Islet of Langerhans (tissue), 1 donor: ENCODE data around the gene ECE2.
"Not testable (repeated sequence)": the region's sequence is repeated elsewhere in the genome, so short reads cannot be mapped to it uniquely, and the experiment has no call there.

Experiments
- FAIRE-seq: peaks from one replicate; lab custom pipeline; 2011; peaks lifted over from hg19 to GRCh38; lab: Jason Lieb, UNC

ECE2 gene

DNA sequence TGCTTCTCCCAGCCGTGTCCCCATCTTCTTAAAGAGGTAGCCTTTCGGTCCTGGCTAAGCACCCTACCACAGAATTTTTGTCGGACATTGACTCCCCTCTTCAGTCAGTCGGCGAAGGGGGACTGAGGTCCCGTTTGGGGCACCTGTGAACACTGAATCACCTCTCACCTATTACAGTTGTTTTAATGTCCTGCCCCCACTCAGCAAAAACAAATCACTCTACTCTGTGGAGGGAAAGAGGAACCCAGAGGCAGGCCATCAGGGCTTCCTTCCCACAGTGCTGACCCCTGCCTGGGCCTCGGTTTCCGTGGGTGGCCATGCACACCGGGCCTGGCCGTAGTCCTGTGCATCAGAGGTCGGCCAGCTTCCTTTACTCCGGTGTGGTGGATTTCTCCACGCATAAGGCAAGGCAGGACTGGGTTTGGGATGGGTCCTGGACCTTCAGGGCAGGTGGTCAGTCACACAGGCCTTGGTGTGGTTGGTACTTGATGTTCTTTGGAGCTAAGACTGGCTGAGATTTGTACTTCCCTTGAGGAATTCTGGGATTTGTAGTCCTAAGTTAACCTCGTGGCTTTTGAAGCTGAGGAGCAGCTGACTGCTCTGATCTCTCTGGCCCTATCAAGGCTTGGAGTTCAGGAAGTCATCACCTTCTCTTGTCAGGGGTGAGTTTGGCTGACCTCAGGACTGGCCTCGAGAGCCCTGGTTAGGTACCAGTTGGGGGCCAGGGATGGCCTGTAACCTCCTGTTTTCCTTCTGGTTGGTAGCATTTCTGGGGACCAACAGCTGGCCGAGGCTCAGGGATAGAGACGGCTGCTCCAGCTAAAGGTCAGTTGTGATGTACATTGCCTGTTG is 61.0 kb downstream of the ECE2 start:
- FAIRE-seq: peak; percentile 53

DNA sequence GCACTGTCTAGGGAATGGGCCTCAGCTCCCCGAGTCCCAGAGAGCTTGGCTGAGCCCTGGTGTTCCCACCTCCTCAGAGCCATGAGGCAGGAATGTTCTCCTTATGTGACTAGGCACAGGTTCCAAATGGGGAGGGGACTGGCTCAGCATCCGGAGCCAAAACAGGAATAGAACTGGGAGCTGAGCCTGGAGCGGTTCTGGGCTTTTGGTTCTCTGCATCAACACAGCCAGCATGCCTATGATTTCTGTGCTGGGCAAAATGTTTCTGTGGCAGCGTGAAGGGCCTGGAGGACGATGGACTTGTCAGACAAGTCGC is 61.5 kb downstream of the ECE2 start, which contains the start of gene FAM131A:
Gene FAM131A (plus strand): TSS at position 202 of the 316 bp plus-strand sequence. CDS start 31 bp downstream, at position 233.
- no peak for FAIRE-seq

DNA sequence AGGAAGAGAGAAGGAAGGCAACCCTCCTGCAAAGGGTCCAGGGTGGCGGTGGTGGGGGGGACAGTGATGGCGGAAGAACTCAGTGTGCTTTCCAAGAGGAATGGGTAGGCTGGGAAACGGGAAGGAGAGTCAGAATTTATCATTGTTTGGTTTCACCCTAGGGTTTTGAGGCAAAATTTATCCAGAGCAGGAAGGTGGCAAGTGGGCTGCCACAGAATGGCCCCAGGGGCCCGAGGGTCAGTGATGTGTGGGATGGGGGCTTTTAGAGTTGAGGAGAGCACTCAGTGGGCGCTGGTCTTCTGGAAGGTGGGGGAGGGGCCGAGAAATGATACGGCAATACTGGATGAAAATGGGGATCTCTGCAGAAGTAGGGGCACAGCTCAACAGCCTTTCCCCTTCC is 62.2 kb downstream of the ECE2 start:
- no peak for FAIRE-seq

DNA sequence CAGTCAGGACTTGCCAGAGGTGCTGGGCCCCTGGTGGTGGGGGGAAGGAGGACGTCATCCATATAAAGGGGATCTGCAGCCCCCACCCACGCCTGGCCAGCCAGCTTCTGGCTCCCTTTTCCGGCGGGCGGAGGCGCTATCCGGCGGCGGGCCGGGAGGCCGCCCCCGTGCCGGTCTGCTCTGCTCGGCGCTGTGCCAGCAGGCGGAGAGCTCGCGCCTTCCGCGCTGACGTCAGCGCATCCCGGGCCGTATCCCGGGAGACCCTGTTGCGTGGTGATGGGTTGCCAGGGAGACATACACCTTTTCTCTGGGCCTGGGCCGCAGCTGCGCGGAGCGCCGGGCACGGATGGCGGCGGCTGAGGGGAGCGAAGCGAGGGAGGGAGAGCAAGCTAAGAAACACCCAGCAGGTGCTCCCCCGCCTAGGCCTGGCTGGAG is 62.7 kb downstream of the ECE2 start:
- FAIRE-seq: no peak

DNA sequence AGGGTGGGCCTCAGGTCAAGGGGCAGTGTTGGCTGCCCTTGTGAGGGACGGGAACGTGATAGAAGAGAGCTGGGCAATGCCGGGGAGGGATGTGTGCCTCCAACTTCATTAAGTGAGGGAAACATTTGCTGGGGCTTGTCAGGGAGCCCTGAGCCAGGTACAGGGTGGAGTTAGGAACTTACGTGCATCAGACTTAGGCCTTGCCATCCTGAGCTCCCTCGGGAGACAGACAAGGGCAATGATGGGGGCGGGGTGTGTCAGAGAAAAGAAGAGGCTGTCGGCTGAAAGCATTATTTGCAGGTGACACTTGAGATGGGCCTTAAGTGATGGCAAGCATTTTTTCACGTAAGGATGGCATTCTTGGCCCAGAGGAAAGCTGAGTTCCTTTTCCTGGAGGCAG is 63.2 kb downstream of the ECE2 start:
- no peak for FAIRE-seq

DNA sequence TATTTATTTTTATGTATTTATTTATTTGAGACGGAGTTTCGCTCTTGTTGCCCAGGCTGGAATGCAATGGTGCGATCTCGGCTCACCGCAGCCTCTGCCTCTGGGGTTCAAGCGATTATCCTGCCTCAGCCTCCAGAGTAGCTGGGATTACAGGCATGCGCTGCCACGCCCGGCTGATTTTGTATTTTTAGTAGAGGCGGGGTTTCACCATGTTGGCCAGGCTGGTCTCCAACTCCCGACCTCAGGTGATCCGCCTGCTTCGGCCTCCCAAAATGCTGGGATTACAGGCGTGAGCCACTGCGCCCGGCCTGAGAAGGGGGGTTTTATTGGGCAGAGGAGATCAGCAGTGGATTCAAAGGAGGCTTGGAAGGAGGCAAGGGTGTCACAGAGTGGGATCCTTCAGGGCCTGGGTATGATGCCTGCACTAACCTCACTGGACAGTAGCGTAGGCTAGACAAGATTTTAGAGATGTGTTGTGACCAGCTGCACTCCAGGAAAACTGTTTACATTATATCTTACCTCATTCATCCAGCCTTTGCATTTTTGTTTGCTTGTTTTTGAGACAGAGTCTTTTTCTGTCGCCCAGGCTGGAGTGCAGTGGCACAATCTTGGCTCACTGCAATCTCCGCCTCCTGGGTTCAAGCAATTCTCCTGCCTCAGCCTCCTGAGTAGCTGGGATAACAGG is 63.8 kb downstream of the ECE2 start:
- FAIRE-seq: not testable (repeated sequence)

DNA sequence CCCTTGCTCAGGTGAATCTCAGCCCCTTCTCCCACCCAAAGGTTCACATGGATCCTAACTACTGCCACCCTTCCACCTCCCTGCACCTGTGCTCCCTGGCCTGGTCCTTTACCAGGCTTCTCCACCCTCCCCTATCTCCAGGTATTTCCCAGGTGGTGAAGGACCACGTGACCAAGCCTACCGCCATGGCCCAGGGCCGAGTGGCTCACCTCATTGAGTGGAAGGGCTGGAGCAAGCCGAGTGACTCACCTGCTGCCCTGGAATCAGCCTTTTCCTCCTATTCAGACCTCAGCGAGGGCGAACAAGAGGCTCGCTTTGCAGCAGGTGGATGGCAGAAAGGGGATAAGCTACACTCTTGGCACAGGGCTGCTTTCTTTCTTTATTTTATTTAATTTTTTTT is 66.1 kb downstream of the ECE2 start:
- no peak for FAIRE-seq
